GM12878 (cell line): ENCODE data around the gene HLA-DRA. TPM values are rescaled to one million over a fixed set of nuclear protein-coding genes. Genes with fewer than 3 reads are reported as not detected.
A peak's percentile ranks its signal among the peaks of the same experiment; 100 is the strongest.

Experiments used
- ATF2 ChIP-seq: IDR thresholded peaks from 2 replicates; pipeline ENCODE4 v1.6.1; 2012; ENCODE audit warnings: low read length, inconsistent platforms
- BCLAF1 ChIP-seq: fragments of 450-650 bp; IDR thresholded peaks from 2 replicates; pipeline ENCODE4 v1.6.1; 2017; ENCODE audit warnings: antibody characterized with exemption, mild to moderate bottlenecking, moderate library complexity
- BMI1 ChIP-seq: fragments of 450-650 bp; IDR thresholded peaks from 2 replicates; pipeline ENCODE4 v1.6.1; 2016; ENCODE audit warnings: mild to moderate bottlenecking, moderate library complexity, borderline replicate concordance
- CBX3 ChIP-seq: fragments of 200-600 bp; sonication (generic); IDR thresholded peaks from 2 replicates; pipeline ENCODE4 v1.6.1; 2016; ENCODE audit warnings: low read depth, borderline replicate concordance
- CEBPZ ChIP-seq: fragments of 150-350 bp; IDR thresholded peaks from 2 replicates; pipeline ENCODE4 v1.6.1; 2016; ENCODE audit warnings: low read depth, low read length
- GATAD2B ChIP-seq: fragments of 450-650 bp; conservative IDR thresholded peaks from 2 replicates; pipeline ENCODE4 v1.6.1; 2017; ENCODE audit warnings: low read depth, mild to moderate bottlenecking, moderate library complexity
- IKZF2 ChIP-seq, 2 experiments: fragments of 450-650 bp; IDR thresholded peaks; 2 replicates each; pipeline ENCODE4 v1.6.1; 2017; ENCODE audit warnings: mild to moderate bottlenecking in 2 of 2, moderate library complexity in 2 of 2
- JUNB ChIP-seq: IDR thresholded peaks from 2 replicates; pipeline ENCODE4 v1.6.1; 2016; ENCODE audit warnings: antibody characterized with exemption, mild to moderate bottlenecking
- KLF5 ChIP-seq: fragments of 450-650 bp; IDR thresholded peaks from 2 replicates; pipeline ENCODE4 v1.6.1; 2014; ENCODE audit warnings: mild to moderate bottlenecking; ENCODE audit not compliant: partially characterized antibody
- MEF2B ChIP-seq: fragments of 450-650 bp; IDR thresholded peaks from 2 replicates; pipeline ENCODE4 v1.6.1; 2018; ENCODE audit warnings: mild to moderate bottlenecking, moderate library complexity; ENCODE audit not compliant: partially characterized antibody, poor library complexity, severe bottlenecking
- MTA2 ChIP-seq: fragments of 450-650 bp; IDR thresholded peaks from 2 replicates; pipeline ENCODE4 v1.6.1; 2016; ENCODE audit warnings: low read depth, mild to moderate bottlenecking, moderate library complexity
- NBN ChIP-seq: fragments of 450-650 bp; IDR thresholded peaks from 2 replicates; pipeline ENCODE4 v1.6.1; 2016
- NFXL1 ChIP-seq: fragments of 450-650 bp; IDR thresholded peaks from 2 replicates; pipeline ENCODE4 v1.6.1; 2017; ENCODE audit warnings: antibody characterized with exemption, mild to moderate bottlenecking, borderline replicate concordance
- POLR2AphosphoS2 ChIP-seq: IDR thresholded peaks from 2 replicates; pipeline ENCODE4 v1.6.1; 2011; ENCODE audit warnings: low read depth, mild to moderate bottlenecking, low read length, improper control_type of control experiment, moderate library complexity
- POU2F2 ChIP-seq: IDR thresholded peaks from 3 replicates; pipeline ENCODE4 v1.6.1; 2011; ENCODE audit warnings: low read depth, mild to moderate bottlenecking, low read length, borderline replicate concordance
- RAD51 ChIP-seq: fragments of 450-650 bp; IDR thresholded peaks from 2 replicates; pipeline ENCODE4 v1.6.1; 2016; ENCODE audit warnings: moderate library complexity, mild to moderate bottlenecking, inconsistent platforms
- RFX5 ChIP-seq: IDR thresholded peaks from 2 replicates; pipeline ENCODE4 v1.6.1; 2011; ENCODE audit warnings: low read depth, low read length, improper control_type of control experiment
- SMAD5 ChIP-seq: IDR thresholded peaks from 2 replicates; pipeline ENCODE4 v1.6.1; 2016; ENCODE audit warnings: antibody characterized with exemption, low read depth
- SRF ChIP-seq, 2 experiments: IDR thresholded peaks; 2 replicates each; pipeline ENCODE4 v1.6.1; 2011; ENCODE audit warnings: low read depth in 2 of 2, low read length in 2 of 2, mild to moderate bottlenecking in 1 of 2, moderate library complexity in 1 of 2
- SUZ12 ChIP-seq: fragments of 200-600 bp; sonication (generic); IDR thresholded peaks from one replicate; pipeline ENCODE4 v1.6.1; 2018; ENCODE audit warnings: antibody characterized with exemption, mild to moderate bottlenecking; ENCODE audit not compliant: unreplicated experiment
- TCF12 ChIP-seq: IDR thresholded peaks from 2 replicates; pipeline ENCODE4 v1.6.1; 2011; ENCODE audit warnings: low read depth, mild to moderate bottlenecking, low read length
- YBX1 ChIP-seq: fragments of 450-650 bp; IDR thresholded peaks from 2 replicates; pipeline ENCODE4 v1.6.1; 2016; ENCODE audit warnings: antibody characterized with exemption
- ZBED1 ChIP-seq: IDR thresholded peaks from 2 replicates; pipeline ENCODE4 v1.6.1; 2016; ENCODE audit warnings: borderline replicate concordance
- polyA plus RNA-seq, 11 experiments: library from polyadenylated mRNA; depleted of rRNA in 4 of 11; unstranded in 6 of 11; stranded (reverse) in 5 of 11; fragments of >200 nt; fragmentation: Nextera tagmentation in 4 of 11; fragmentation: Illumina TruSeq in 1 of 11; extraction: Ambion mirVana in 4 of 11; extraction: Trizol in 1 of 11; gene quantifications; 1 replicate in 1 of 11; 2 replicates in 10 of 11; pipeline versions ENCODE4 v1.2.1 to v1.2.3, GENCODE V29; 2011 to 2016; ENCODE audit warnings: inconsistent platforms in 2 of 11, missing spikeins in 2 of 11, low read depth in 1 of 11
- total RNA-seq, 4 experiments: library from RNA; depleted of rRNA in 3 of 4; stranded (reverse); fragments of >200 nt in 3 of 4; fragmentation: Illumina TruSeq in 1 of 4; extraction: Trizol in 1 of 4; gene quantifications; 2 replicates each; pipeline versions ENCODE4 v1.2.1 to v1.2.3, GENCODE V29; 2013 to 2021

HLA-DRA gene
- total and polyA plus RNA-seq, 10 of the 15 experiments (the other 5 are each of a cell fraction or from before 2014, with no cell fraction given): 2,040 to 7,093 (median 2,859) TPM

GRCh38 chr6:32439602-32440214, at the start of gene HLA-DRA (continued):
- TF ChIP-seq JUNB (no peak), GATAD2B (no peak), CBX3 (no peak), KLF5 (peak; percentile 89), TCF12 (no peak), SRF (IDR thresholded peaks at IDR 0.05; ENCODE audit: low read depth in 2 of 2, low read length in 2 of 2) (no peak), BMI1 (no peak), NBN (peak; percentile 84), MEF2B (no peak), SMAD5 (peak; percentile 100), MTA2 (0 out of 2 replicates have a peak, but pooled peaks have one; percentile 30), NFXL1 (no peak), BCLAF1 (0 out of 2 replicates have a peak, but pooled peaks have one; percentile 74), IKZF2 (IDR thresholded peaks at IDR 0.05) (peak; percentile 54), ATF2 (peak; percentile 86), RAD51 (peak; percentile 10; the same call in 1 of the 2 replicates), RFX5 (peak; percentile 98), SUZ12 (no peak), CEBPZ (no peak), POU2F2 (peak; percentile 97), ZBED1 (peak; percentile 97), POLR2AphosphoS2 (peak; percentile 98), YBX1 (no peak)
